OCI-LY3 (cell line): ENCODE results near the gene MSTO1.

Experiments used
- EZH2phosphoT487 ChIP-seq: fragments of 200-600 bp; shearing (Covaris generic); IDR thresholded peaks from 2 replicates; pipeline ENCODE4 v1.6.1; 2018; ENCODE audit warnings: antibody characterized with exemption, mixed run types, low read depth
- TF ChIP-seq, protein P1 (sequence below): fragments of 200-600, 300-600 bp; sonication (generic); IDR thresholded peaks from 2 replicates; pipeline ENCODE4 v1.5.1; 2014; ENCODE audit warnings: antibody characterized with exemption, low read length, low read depth

DNA sequence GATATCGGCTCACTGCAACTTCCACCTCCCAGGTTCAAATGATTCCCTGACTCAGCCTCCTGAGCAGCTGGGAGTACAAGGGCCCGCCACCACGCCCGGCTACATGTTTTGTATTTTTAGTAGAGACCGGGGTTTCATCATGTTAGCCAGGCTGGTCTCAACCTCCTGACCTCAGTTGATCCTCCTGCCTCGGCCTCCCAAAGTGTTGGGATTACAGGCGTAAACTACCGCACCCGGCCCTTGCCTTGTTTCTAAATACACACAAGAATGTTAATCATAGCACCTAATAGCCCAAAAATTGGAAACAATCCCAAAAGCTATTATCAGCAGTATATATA lies 1.2 kb upstream of the MSTO1 start:
- TF ChIP-seq, protein P1, sequence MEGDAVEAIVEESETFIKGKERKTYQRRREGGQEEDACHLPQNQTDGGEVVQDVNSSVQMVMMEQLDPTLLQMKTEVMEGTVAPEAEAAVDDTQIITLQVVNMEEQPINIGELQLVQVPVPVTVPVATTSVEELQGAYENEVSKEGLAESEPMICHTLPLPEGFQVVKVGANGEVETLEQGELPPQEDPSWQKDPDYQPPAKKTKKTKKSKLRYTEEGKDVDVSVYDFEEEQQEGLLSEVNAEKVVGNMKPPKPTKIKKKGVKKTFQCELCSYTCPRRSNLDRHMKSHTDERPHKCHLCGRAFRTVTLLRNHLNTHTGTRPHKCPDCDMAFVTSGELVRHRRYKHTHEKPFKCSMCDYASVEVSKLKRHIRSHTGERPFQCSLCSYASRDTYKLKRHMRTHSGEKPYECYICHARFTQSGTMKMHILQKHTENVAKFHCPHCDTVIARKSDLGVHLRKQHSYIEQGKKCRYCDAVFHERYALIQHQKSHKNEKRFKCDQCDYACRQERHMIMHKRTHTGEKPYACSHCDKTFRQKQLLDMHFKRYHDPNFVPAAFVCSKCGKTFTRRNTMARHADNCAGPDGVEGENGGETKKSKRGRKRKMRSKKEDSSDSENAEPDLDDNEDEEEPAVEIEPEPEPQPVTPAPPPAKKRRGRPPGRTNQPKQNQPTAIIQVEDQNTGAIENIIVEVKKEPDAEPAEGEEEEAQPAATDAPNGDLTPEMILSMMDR: no peak
- TF ChIP-seq EZH2phosphoT487: no peak
